Measurements from ENCODE around the gene CHTF18. TPM values are rescaled to one million over a fixed set of nuclear protein-coding genes. Genes with fewer than 3 reads are reported as not detected.
"Not testable (repeated sequence)": the region's sequence is repeated elsewhere in the genome, so short reads cannot be mapped to it uniquely, and the experiment has no call there.

Gene CHTF18
- polyA plus RNA-seq, 1 donor = 19.1 TPM

DNA sequence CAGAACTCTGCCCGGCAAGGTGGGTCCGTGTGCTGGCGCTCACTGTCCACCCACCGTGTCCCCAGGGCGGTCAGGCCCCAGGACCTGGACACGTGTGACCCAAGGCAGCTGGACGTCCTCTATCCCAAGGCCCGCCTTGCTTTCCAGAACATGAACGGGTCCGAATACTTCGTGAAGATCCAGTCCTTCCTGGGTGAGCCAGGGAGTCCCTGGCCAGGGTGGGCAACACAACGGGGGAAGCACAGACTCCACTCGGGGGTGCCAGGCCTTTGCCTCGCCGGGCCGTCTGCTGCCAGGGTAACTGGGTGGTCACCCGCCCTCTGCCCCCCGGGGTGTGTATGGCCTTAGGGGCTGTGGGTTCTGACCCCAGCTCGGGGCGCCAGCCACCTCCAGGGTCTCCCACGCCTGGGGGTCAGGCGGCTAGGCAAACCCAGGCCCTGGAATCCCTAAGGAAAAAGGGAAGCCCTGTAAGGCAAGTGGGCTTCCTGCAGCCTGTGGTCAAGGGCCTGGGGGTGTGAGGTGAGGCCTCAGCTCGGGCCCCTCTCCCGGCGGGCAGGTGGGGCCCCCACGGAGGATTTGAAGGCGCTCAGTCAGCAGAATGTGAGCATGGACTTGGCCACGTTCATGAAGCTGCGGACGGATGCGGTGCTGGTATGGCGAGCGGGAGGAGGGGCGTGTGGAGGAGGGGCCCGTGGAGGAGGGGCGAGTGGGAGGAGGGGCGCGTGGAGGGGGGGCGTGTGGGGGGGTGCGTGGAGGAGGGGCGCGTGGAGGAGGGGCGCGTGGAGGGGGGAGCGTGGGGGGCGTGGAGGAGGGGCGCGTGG, 21.4 kb upstream of the CHTF18 start:
- Histone ChIP-seq H3K27ac (ENCODE audit: low read length) (no peak overlapping the region), H3K9me3 (ENCODE audit: control insufficient read depth, low read depth, low read length) (no peaks in the 10 kb centered on the region), H3K4me1 (ENCODE audit: control insufficient read depth, insufficient read depth, low read length) (peaks cover 5% of the 10 kb centered on the region), H3K4me3 (ENCODE audit: low read length) (no peak overlapping the region), H3K36me3 (ENCODE audit: control insufficient read depth, insufficient read depth, low read length) (no peaks in the 10 kb centered on the region), H3K27me3 (ENCODE audit: control insufficient read depth, insufficient read depth, low read length) (no peaks in the 10 kb centered on the region)
- DNase-seq = no peak
- no CpG with 5 or more reads among the region's 48 CpGs for WGBS (ENCODE audit: insufficient coverage, low lambda C conversion rate)

DNA sequence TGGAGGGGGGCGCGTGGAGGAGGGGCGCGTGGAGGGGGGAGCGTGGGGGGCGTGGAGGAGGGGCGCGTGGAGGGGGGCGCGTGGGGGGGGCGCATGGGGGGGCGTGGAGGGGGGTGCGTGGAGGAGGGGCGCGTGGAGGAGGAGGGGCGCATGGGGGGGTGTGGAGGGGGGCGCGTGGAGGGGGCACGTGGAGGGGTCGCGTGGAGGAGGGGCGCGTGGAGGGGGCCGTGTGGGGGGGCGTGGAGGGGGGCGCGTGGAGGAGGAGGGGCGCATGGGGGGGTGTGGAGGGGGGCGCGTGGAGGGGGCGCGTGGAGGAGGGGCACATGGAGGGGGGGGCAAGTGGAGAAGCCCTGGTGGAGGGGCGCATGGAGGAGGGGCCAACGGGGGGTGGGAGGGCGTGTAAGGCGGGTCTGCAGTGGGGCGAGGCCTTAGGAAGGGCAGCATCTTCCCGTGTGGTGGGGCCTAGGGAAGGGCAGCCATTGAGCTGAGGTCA, 20.6 kb upstream of the CHTF18 start:
- DNase-seq = no peak
- no peaks in the 10 kb centered on the region for H3K36me3 ChIP-seq (ENCODE audit: control insufficient read depth, insufficient read depth, low read length)
- H3K4me1 ChIP-seq (ENCODE audit: control insufficient read depth, insufficient read depth, low read length) = no peaks in the 10 kb centered on the region
- WGBS (ENCODE audit: insufficient coverage, low lambda C conversion rate) = no CpG with 5 or more reads among the region's 38 CpGs
- no peak overlapping the region for H3K4me3 ChIP-seq (ENCODE audit: low read length)
- no peaks in the 10 kb centered on the region for H3K27me3 ChIP-seq (ENCODE audit: control insufficient read depth, insufficient read depth, low read length)
- no peaks in the 10 kb centered on the region for H3K9me3 ChIP-seq (ENCODE audit: control insufficient read depth, low read depth, low read length)
- H3K27ac ChIP-seq (ENCODE audit: low read length) = no peak overlapping the region

DNA sequence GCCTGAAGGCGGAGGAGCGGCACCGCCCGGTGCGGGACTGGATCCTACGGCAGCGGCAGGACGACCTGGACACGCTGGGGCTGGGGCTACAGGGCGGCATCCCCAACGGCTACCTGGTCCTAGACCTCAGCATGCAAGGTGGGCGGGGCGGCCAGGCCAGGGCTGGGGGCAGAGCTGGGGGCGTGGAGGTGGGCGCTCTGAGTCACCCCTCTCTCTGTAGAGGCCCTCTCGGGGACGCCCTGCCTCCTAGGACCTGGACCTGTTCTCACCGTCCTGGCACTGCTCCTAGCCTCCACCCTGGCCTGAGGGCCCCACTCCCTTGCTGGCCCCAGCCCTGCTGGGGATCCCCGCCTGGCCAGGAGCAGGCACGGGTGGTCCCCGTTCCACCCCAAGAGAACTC, 20.0 kb upstream of the CHTF18 start:
- Histone ChIP-seq H3K4me1 (ENCODE audit: control insufficient read depth, insufficient read depth, low read length) (no peaks in the 10 kb centered on the region), H3K27me3 (ENCODE audit: control insufficient read depth, insufficient read depth, low read length) (no peaks in the 10 kb centered on the region), H3K27ac (ENCODE audit: low read length) (no peak overlapping the region), H3K36me3 (ENCODE audit: control insufficient read depth, insufficient read depth, low read length) (no peaks in the 10 kb centered on the region), H3K9me3 (ENCODE audit: control insufficient read depth, low read depth, low read length) (no peaks in the 10 kb centered on the region), H3K4me3 (ENCODE audit: low read length) (no peak overlapping the region)
- DNase-seq = no peak
- WGBS (ENCODE audit: insufficient coverage, low lambda C conversion rate) = no CpG with 5 or more reads among the region's 21 CpGs

DNA sequence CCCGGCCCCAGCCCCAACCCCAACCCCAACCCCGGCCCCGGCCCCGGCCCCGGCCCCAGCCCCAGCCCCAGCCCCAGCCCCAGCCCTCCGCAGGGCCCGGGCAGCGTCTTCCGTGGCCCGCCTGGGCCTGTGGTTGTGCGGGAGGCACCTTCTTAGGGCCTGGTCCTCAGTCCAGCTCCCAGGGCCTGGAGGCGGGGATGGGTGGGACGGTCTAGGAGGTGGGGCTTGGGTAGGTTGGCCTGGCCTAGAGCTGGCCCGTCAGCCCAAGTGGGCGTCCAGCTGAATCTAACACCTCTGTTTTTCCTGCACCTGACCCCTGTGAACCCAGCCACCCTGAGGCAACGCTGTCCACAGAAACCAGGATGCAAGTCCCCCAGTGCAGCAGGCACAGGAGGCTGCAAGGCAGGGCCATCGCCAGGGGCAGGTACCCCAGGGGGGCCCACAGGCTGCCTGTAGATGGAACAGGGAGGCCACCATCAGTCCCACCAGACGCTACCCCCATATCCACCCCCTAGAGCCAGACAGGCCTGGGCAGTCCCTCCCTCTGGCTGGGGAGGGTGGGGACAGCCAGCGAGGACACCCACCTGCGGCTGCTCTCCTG, 19.1 kb upstream of the CHTF18 start:
- DNase-seq = no peak
- H3K27me3 ChIP-seq (ENCODE audit: control insufficient read depth, insufficient read depth, low read length) = no peaks in the 10 kb centered on the region
- no peaks in the 10 kb centered on the region for H3K4me1 ChIP-seq (ENCODE audit: control insufficient read depth, insufficient read depth, low read length)
- no peak overlapping the region for H3K4me3 ChIP-seq (ENCODE audit: low read length)
- no peaks in the 10 kb centered on the region for H3K36me3 ChIP-seq (ENCODE audit: control insufficient read depth, insufficient read depth, low read length)
- H3K27ac ChIP-seq (ENCODE audit: low read length) = no peak overlapping the region
- H3K9me3 ChIP-seq (ENCODE audit: control insufficient read depth, low read depth, low read length) = no peaks in the 10 kb centered on the region
- WGBS (ENCODE audit: insufficient coverage, low lambda C conversion rate) = no CpG with 5 or more reads among the region's 20 CpGs

DNA sequence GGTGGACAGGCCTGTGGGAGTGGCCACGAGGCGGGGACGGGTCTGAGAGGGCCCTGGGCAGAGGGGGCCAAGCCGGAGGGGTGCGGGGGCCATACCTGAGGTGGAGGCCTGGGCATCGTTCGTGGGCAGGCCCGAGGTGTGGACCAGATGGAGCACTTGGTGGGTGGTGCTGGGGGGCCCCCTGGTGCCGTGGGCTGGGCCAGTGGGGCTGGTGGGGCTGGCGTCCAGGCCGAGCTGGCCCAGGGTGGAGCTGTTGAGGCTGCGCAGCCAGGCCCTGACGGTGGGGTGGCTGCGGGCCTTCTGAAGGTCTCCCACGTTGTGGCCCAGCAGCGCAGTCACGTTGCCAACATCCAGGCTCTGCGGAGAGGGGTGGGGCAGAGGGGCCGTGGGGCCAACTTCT, 18.5 kb upstream of the CHTF18 start:
- no peaks in the 10 kb centered on the region for H3K27me3 ChIP-seq (ENCODE audit: control insufficient read depth, insufficient read depth, low read length)
- H3K9me3 ChIP-seq (ENCODE audit: control insufficient read depth, low read depth, low read length) = no peaks in the 10 kb centered on the region
- H3K4me3 ChIP-seq (ENCODE audit: low read length) = no peak overlapping the region
- H3K27ac ChIP-seq (ENCODE audit: low read length) = no peak overlapping the region
- no peak for DNase-seq
- WGBS (ENCODE audit: insufficient coverage, low lambda C conversion rate) = no CpG with 5 or more reads among the region's 19 CpGs
- no peaks in the 10 kb centered on the region for H3K4me1 ChIP-seq (ENCODE audit: control insufficient read depth, insufficient read depth, low read length)
- H3K36me3 ChIP-seq (ENCODE audit: control insufficient read depth, insufficient read depth, low read length) = no peaks in the 10 kb centered on the region

- Histone ChIP-seq H3K36me3 (ENCODE audit: control insufficient read depth, insufficient read depth, low read length) (no peaks in the 10 kb centered on the region), H3K27ac (ENCODE audit: low read length) (no peak overlapping the region), H3K4me3 (ENCODE audit: low read length) (no peak overlapping the region), H3K4me1 (ENCODE audit: control insufficient read depth, insufficient read depth, low read length) (no peaks in the 10 kb centered on the region), H3K27me3 (ENCODE audit: control insufficient read depth, insufficient read depth, low read length) (no peaks in the 10 kb centered on the region), H3K9me3 (ENCODE audit: control insufficient read depth, low read depth, low read length) (no peaks in the 10 kb centered on the region)
- DNase-seq = no peak
- WGBS (ENCODE audit: insufficient coverage, low lambda C conversion rate) = no CpG with 5 or more reads among the region's 13 CpGs
These were observed 18.0 kb upstream of the CHTF18 start for GRCh38 chr16:770411-770810.

DNA sequence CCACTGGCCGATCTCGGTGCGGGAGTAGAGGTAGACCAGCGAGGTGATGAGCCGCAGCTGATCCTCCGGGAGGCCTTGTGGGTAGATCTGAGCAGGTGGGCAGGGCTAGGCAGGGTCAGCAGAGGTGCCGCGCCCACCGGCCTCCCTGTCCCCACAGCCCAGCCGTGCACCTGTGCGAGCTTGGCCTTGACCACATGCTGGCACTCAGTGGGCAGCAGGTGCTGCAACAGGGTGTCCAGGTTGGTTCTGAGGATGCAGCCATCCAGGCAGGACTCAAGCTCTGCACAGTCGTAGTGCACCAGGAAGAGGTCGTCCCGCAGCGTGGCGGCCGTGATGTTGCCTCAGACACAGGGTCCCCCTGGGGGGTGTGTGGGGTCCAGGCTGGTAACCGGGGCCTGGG, 15.5 kb upstream of the CHTF18 start:
- WGBS (ENCODE audit: insufficient coverage, low lambda C conversion rate) = no CpG with 5 or more reads among the region's 18 CpGs
- Histone ChIP-seq H3K4me3 (ENCODE audit: low read length) (no peak overlapping the region), H3K27ac (ENCODE audit: low read length) (no peak overlapping the region), H3K27me3 (ENCODE audit: control insufficient read depth, insufficient read depth, low read length) (no peaks in the 10 kb centered on the region), H3K36me3 (ENCODE audit: control insufficient read depth, insufficient read depth, low read length) (no peaks in the 10 kb centered on the region), H3K4me1 (ENCODE audit: control insufficient read depth, insufficient read depth, low read length) (no peaks in the 10 kb centered on the region), H3K9me3 (ENCODE audit: control insufficient read depth, low read depth, low read length) (no peaks in the 10 kb centered on the region)
- DNase-seq = no peak

- Histone ChIP-seq H3K27me3 (ENCODE audit: control insufficient read depth, insufficient read depth, low read length) (peaks cover 4% of the 10 kb centered on the region), H3K36me3 (ENCODE audit: control insufficient read depth, insufficient read depth, low read length) (no peaks in the 10 kb centered on the region), H3K9me3 (ENCODE audit: control insufficient read depth, low read depth, low read length) (no peaks in the 10 kb centered on the region), H3K27ac (ENCODE audit: low read length) (no peak overlapping the region), H3K4me3 (ENCODE audit: low read length) (no peak overlapping the region), H3K4me1 (ENCODE audit: control insufficient read depth, insufficient read depth, low read length) (no peaks in the 10 kb centered on the region)
- WGBS (ENCODE audit: insufficient coverage, low lambda C conversion rate) = no CpG with 5 or more reads among the region's 46 CpGs
- DNase-seq = no peak
These were observed 14.1 kb upstream of the CHTF18 start for GRCh38 chr16:774086-775001.

DNA sequence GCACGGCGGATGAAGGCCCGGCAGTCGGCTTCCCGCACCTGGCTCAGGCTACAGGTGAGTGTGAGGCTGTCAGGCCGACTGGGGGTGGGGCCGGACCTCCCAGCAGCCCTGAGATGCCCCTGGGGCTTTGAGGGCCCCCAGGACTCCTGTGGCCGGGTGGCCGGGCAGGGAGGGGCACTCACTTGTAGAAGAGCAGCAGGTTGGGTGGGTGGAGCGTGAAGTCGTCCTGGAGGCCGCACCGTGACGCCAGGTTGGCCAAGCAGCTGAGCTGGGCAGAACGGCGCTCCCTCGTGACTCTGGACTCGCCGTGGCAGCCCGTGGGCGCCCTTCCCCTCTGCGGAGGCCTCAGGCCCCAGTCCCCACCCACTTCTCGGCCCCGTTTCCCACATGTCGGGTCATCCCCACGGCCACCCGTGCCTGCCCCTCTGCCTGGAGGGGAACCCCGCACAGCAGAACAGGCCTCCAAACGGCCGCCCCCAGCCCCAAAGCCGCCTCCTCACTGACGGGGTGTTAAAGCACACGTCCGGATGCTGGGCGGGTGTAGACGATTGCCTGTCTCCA, 13.1 kb upstream of the CHTF18 start:
- H3K4me3 ChIP-seq (ENCODE audit: low read length) = no peak overlapping the region
- no peak overlapping the region for H3K27ac ChIP-seq (ENCODE audit: low read length)
- no peak for DNase-seq
- H3K9me3 ChIP-seq (ENCODE audit: control insufficient read depth, low read depth, low read length) = no peaks in the 10 kb centered on the region
- H3K4me1 ChIP-seq (ENCODE audit: control insufficient read depth, insufficient read depth, low read length) = no peaks in the 10 kb centered on the region
- peaks cover 4% of the 10 kb centered on the region for H3K27me3 ChIP-seq (ENCODE audit: control insufficient read depth, insufficient read depth, low read length)
- no peaks in the 10 kb centered on the region for H3K36me3 ChIP-seq (ENCODE audit: control insufficient read depth, insufficient read depth, low read length)
- no CpG with 5 or more reads among the region's 36 CpGs for WGBS (ENCODE audit: insufficient coverage, low lambda C conversion rate)

DNA sequence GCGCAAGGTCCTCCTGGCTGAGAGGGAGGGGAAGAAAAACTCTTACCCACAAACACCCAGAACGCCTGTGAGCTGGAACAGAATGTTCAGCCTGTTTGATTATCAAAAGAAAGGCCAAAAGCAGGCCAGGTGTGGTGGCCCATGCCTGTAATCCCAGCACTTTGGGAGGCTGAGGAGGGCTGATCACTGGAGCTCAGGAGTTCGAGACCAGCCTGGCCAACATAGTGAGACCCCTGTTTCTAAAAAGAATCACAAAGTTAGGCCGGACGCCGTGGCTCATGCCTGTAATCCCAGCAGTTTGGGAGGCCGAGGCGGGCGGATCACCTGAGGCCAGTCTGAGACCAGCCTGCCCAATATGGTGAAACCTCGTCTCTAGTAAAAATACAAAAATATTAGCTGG, 12.1 kb upstream of the CHTF18 start:
- WGBS (ENCODE audit: insufficient coverage, low lambda C conversion rate) = no CpG with 5 or more reads among the region's 10 CpGs
- H3K4me1 ChIP-seq (ENCODE audit: control insufficient read depth, insufficient read depth, low read length); H3K27ac ChIP-seq (ENCODE audit: low read length); H3K4me3 ChIP-seq (ENCODE audit: low read length); H3K36me3 ChIP-seq (ENCODE audit: control insufficient read depth, insufficient read depth, low read length); H3K9me3 ChIP-seq (ENCODE audit: control insufficient read depth, low read depth, low read length); H3K27me3 ChIP-seq (ENCODE audit: control insufficient read depth, insufficient read depth, low read length); DNase-seq: not testable (repeated sequence)

Measured in large intestine (tissue), 3 donors.